Urothelium cell line (cell line): ENCODE results near the gene CCL4L2.
"Not testable (repeated sequence)": the region's sequence is repeated elsewhere in the genome, so short reads cannot be mapped to it uniquely, and the experiment has no call there.

Experiments used
- DNase-seq: peaks from one replicate; pipeline ENCODE4 v3.0.0; 2011; ENCODE audit warnings: low spot score, mixed read lengths
- FAIRE-seq: peaks from 2 replicates; lab custom pipeline; 2011; peaks lifted over from hg19 to GRCh38; lab: Jason Lieb, UNC

CCL4L2 gene

DNA sequence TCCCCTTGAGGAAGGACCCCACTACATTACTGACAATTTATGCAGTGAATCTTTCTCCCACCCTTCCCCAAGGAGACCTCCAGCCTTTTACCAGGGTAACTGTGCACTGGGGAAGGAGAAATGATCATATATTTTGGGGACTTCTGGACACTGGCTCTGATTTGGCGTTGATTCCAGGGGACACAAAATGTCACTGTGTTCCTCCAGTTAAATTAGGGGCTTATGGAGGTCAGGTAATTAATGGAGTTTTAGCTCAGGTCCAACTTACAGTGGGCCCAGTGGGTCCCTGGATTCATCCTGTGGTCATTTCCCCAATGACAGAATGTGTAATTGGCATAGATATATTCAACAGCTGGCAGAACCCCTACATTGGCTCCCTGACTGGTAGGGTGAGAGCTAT is 8.7 kb downstream of the CCL4L2 start:
- not testable (repeated sequence) for DNase-seq

DNA sequence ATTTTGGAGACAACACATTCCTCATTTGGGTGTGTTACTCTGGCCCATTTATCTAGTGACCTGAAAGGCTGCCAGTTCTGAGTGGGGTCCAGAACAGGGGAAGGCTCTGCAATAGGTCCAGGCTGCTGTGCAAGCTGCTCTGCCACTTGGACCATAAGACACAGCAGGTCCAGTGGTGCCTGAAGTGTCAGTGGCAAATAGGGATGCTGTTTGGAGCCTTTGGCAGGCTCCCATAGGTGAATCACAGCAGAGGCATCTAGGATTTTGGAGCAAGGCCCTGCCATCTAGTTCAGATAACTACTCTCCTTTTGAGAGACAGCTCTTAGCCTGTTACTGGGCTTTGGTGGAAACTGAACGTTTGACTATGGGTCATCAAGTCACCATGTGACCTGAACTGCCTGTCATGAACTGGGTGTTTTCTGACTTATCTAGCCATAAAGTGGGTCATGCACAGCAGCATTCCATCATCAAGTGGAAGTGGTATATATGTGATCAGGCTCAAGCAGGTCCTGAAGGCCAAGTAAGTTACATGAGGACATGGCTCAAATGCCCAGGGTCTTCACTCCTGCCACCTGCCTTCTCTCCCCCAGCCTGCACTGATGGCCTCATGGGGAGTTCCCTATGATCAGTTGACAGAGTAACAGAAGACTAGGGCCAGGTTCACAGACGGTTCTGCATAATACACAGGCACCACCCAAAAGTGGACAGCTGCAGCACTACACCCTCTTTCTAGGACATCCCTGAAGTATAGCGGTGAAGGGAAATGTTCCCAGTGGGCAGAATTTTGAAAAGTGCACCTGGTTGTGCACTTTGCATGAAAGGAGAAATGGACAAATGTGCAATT is 10.1 kb downstream of the CCL4L2 start:
- not testable (repeated sequence) for FAIRE-seq, DNase-seq

More for the DNA sequence above, 8.7 kb downstream of the CCL4L2 start:
- not testable (repeated sequence) for FAIRE-seq

DNA sequence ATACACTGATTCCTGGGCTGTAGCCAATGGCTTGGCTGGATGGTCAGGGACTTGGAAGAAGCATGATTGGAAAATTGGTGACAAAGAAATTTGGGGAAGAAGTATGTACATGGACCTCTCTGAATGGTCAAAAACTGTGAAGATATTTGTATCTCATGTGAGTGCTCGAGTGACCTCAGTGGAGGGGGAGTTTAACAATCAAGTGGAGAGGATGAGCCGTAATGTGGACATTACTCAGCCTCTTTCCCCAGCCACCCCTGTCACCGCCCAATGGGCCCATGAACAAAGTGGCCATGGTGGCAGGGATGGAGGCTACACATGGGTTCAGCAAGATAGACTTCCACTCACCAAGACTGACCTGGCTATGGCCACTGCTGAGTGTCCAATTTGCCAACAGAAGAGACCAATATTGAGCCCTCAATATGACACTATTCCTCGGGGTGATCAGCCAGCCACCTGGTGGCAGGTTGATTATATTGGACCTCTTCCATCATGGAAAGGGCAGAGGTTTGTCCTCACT is 10.8 kb downstream of the CCL4L2 start:
- FAIRE-seq, DNase-seq: not testable (repeated sequence)

GRCh38 chr17:36222967-36223366 is 12.1 kb downstream of the CCL4L2 start:
- not testable (repeated sequence) for FAIRE-seq

DNA sequence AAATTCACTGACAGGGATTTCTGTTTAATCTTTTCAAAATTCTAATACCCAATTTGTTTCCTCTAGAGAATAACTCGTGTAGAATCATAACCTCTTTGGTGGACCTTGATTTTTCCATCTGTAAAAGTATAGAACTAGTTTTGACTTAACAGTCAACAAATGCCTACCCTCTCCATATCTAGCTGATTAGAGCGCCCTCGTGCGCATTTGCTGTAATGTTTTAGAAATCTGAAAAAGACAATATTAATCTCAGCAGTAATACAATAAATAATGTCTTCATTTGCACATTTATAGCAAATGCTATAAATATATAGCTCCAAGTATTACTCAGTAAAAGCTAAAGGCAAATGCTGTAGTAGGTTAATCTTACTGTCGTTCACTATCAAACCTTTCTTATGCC is 18.8 kb downstream of the CCL4L2 start:
- DNase-seq, FAIRE-seq: not testable (repeated sequence)

More at GRCh38 chr17:36222967-36223366, 12.1 kb downstream of the CCL4L2 start:
- DNase-seq, result not testable (repeated sequence)

GRCh38 chr17:36242046-36242445 is 31.2 kb downstream of the CCL4L2 start:
- FAIRE-seq, DNase-seq: not testable (repeated sequence)
